Skeletal muscle satellite cell (primary cell): ENCODE results near the gene MAP3K1.
A peak's percentile ranks its signal among the peaks of the same experiment; 100 is the strongest.

Experiments
- H3K27me3 ChIP-seq: 2 replicates; pipeline ENCODE4 v1.7.0; 2013; ENCODE audit warnings: low read length; ENCODE audit not compliant: control insufficient read depth, insufficient read depth
- H3K36me3 ChIP-seq: 2 replicates; pipeline ENCODE4 v1.7.0; 2013; ENCODE audit warnings: mild to moderate bottlenecking, control low read depth, low read length; ENCODE audit not compliant: insufficient read depth
- H3K4me1 ChIP-seq: 2 replicates; pipeline ENCODE4 v1.7.0; 2013; ENCODE audit warnings: low read length; ENCODE audit not compliant: control insufficient read depth, insufficient read depth
- H3K4me2 ChIP-seq: 2 replicates; pipeline ENCODE4 v1.7.0; 2013; ENCODE audit warnings: mild to moderate bottlenecking, low read length
- H3K4me3 ChIP-seq: 2 replicates; pipeline ENCODE4 v1.7.0; 2013; ENCODE audit warnings: low read length
- H3K9ac ChIP-seq: 2 replicates; pipeline ENCODE4 v1.7.0; 2013; ENCODE audit warnings: mild to moderate bottlenecking, low read depth, low read length, moderate library complexity
- H3K9me3 ChIP-seq: replicated peaks from 2 replicates; pipeline ENCODE4 v1.7.0; 2013; ENCODE audit warnings: mild to moderate bottlenecking, control low read depth, low read length

The MAP3K1 gene

GRCh38 chr5:56876327-56876726, 61.0 kb downstream of the MAP3K1 start:
- H3K4me2 ChIP-seq, result no peak overlapping the region
- no peaks in the 10 kb centered on the region for H3K27me3 ChIP-seq
- peaks cover 6% of the 10 kb centered on the region for H3K36me3 ChIP-seq
- H3K9me3 ChIP-seq, result no peaks in the 10 kb centered on the region
- no peak overlapping the region for H3K9ac ChIP-seq
- H3K4me1 ChIP-seq, result no peaks in the 10 kb centered on the region
- no peak overlapping the region for H3K4me3 ChIP-seq

GRCh38 chr5:56881571-56881970, 66.2 kb downstream of the MAP3K1 start:
- H3K9me3 ChIP-seq, result no peaks in the 10 kb centered on the region
- peaks cover 20% of the 10 kb centered on the region for H3K36me3 ChIP-seq
- no peaks in the 10 kb centered on the region for H3K4me1 ChIP-seq
- H3K27me3 ChIP-seq, result no peaks in the 10 kb centered on the region
- no peak overlapping the region for H3K4me2 ChIP-seq
- H3K9ac ChIP-seq, result no peak overlapping the region
- no peak overlapping the region for H3K4me3 ChIP-seq

DNA sequence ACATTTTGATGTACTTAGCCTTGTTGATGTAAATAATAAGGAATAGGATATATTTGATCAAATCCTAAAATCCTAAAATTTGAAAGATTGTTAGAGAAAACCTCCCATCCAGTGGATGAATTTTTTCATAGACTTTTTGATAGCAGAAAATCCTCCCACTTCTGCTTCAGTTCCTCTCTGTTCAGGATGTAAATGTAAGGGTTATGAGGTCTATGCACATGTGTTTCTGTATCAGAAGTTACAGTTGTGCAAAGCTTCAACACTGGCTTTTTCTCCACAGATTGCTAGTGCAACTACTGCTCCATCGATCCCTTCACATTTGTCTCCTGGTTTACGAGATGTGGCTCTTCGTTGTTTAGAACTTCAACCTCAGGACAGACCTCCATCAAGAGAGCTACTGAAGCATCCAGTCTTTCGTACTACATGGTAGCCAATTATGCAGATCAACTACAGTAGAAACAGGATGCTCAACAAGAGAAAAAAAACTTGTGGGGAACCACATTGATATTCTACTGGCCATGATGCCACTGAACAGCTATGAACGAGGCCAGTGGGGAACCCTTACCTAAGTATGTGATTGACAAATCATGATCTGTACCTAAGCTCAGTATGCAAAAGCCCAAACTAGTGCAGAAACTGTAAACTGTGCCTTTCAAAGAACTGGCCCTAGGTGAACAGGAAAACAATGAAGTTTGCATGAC, 78.1 kb downstream of the MAP3K1 start:
- H3K4me3 ChIP-seq, result no peak overlapping the region
- H3K36me3 ChIP-seq, result peaks cover 4% of the 10 kb centered on the region
- no peaks in the 10 kb centered on the region for H3K27me3 ChIP-seq
- H3K4me2 ChIP-seq, result no peak overlapping the region
- no peaks in the 10 kb centered on the region for H3K9me3 ChIP-seq
- H3K4me1 ChIP-seq, result no peaks in the 10 kb centered on the region
- no peak overlapping the region for H3K9ac ChIP-seq

DNA sequence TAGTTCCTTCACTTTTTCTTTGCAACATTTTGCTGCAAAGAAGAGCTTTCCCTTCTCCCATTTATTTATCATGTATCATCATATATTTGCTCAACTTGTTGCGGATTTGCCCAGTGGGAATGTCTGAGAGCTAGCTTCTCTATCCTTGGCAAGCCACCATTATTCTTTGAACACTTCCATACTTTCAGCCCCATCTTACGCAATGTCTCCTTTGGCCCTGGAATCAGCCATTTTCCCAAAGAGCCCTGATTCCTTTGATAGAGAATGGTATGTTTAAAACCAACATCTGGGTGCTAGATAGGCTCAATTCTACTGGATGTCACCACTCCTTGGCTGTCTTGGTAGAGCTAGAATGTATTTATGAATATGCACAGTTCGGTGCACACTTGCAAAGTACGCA, 81.4 kb downstream of the MAP3K1 start:
- peaks cover 3% of the 10 kb centered on the region for H3K4me1 ChIP-seq

GRCh38 chr5:56898213-56898612, 82.9 kb downstream of the MAP3K1 start:
- H3K9me3 ChIP-seq, result no peaks in the 10 kb centered on the region
- H3K4me2 ChIP-seq, result no peak overlapping the region
- H3K4me3 ChIP-seq, result no peak overlapping the region
- no peak overlapping the region for H3K9ac ChIP-seq
- peaks cover 3% of the 10 kb centered on the region for H3K4me1 ChIP-seq
- no peaks in the 10 kb centered on the region for H3K27me3 ChIP-seq
- no peaks in the 10 kb centered on the region for H3K36me3 ChIP-seq

More for the DNA sequence above, 81.4 kb downstream of the MAP3K1 start:
- Histone ChIP-seq H3K9me3 (no peaks in the 10 kb centered on the region), H3K4me3 (no peak overlapping the region), H3K36me3 (no peaks in the 10 kb centered on the region), H3K27me3 (no peaks in the 10 kb centered on the region), H3K4me2 (no peak overlapping the region), H3K9ac (no peak overlapping the region)

DNA sequence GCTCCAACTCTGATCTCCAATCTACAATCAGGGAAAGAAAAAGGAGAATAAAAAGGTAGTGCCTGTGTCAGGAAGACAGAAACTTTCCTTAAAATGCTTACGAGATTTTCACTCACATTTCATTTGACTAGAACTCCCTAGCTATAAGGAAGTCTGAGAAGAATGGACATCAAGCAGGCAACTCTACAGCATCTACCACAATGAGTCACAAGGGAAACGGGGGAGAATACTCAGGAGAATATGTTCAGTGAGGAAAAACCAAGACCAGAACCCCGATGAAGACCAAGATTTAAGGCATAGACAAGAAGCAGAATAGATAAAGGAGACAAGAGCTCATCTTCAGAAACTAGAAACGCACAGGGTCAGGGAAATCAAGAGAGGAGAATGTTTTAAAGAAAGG, 85.0 kb downstream of the MAP3K1 start:
- H3K36me3 ChIP-seq, result no peaks in the 10 kb centered on the region
- H3K4me3 ChIP-seq, result no peak overlapping the region
- H3K27me3 ChIP-seq, result no peaks in the 10 kb centered on the region
- H3K9ac ChIP-seq, result no peak overlapping the region
- peak overlapping the region; percentile 64 for H3K4me2 ChIP-seq
- H3K9me3 ChIP-seq, result no peaks in the 10 kb centered on the region
- H3K4me1 ChIP-seq, result peaks cover 3% of the 10 kb centered on the region

DNA sequence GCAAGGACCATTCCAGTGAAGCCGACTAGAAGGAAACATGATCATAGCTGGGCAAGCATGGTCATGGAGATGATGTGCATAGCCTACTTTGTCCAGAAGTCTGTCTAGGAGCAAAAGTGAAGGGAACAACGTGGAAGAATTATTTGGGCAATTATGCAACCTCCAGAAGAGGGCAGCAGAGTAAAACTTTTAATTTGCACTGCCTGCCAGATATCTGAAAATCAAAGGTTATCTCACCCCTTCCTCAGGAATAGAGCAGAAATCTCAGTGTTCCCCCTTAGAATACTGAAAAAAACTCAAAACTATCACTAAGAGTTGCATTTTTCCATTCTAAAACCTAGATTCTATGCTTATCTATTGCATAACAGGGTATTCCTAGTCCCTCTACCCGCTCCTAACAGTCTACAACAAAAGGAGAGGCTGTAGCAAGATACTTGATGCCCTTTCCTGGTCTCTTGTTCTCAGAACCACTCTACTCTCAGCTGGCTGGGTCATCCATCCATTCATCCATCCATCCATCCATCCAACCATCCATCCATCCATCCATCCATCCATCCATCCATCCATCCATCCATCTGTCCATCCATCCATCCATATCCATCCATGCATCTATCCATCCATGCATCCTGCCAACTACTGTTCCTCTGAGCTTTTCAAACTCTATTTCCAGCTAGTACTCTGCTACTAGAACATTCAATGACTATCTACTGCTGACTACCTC, 85.7 kb downstream of the MAP3K1 start:
- H3K4me3 ChIP-seq, result no peak overlapping the region
- H3K27me3 ChIP-seq, result no peaks in the 10 kb centered on the region
- no peaks in the 10 kb centered on the region for H3K36me3 ChIP-seq
- H3K4me2 ChIP-seq, result peak overlapping the region; percentile 64
- no peak overlapping the region for H3K9ac ChIP-seq
- peaks cover 3% of the 10 kb centered on the region for H3K4me1 ChIP-seq
- no peaks in the 10 kb centered on the region for H3K9me3 ChIP-seq

DNA sequence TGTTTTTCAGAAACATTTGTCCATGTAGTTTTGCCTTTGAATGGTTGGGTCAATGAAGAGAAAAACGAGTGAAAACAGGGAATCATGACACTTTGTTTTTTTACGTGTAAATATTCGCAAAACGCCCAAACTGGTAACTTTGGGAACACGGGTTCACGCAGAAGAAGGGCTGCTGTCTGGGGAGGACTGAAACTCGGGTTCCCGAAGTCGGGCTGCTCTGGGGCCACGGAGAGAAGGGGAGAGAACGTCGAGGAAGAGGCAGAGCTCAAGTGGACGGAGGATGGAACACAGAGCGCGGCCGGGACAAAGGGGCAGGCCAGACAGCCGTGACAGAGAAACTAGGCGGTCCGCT, 93.6 kb downstream of the MAP3K1 start:
- peak overlapping the region; percentile 90 for H3K4me2 ChIP-seq
- peak overlapping the region; percentile 85 for H3K4me3 ChIP-seq
- H3K36me3 ChIP-seq, result no peaks in the 10 kb centered on the region
- peaks cover 12% of the 10 kb centered on the region for H3K4me1 ChIP-seq
- no peaks in the 10 kb centered on the region for H3K9me3 ChIP-seq
- no peaks in the 10 kb centered on the region for H3K27me3 ChIP-seq
- peak overlapping the region; percentile 81 for H3K9ac ChIP-seq

GRCh38 chr5:56909294-56910209, 94.2 kb downstream of the MAP3K1 start, which contains the start of gene SETD9:
Gene SETD9, plus strand, starts transcription at chr5:56909596. Its CDS starts 50 bp downstream, at chr5:56909646.
- H3K4me1 ChIP-seq, result peaks cover 12% of the 10 kb centered on the region
- H3K9me3 ChIP-seq, result no peaks in the 10 kb centered on the region
- H3K4me2 ChIP-seq, result peak within 1 kb of the TSS; percentile 90
- no peaks in the 10 kb centered on the region for H3K27me3 ChIP-seq
- H3K4me3 ChIP-seq, result peak within 1 kb of the TSS; percentile 85
- H3K36me3 ChIP-seq, result no peaks in the 10 kb centered on the region
- H3K9ac ChIP-seq, result peak within 1 kb of the TSS; percentile 96

DNA sequence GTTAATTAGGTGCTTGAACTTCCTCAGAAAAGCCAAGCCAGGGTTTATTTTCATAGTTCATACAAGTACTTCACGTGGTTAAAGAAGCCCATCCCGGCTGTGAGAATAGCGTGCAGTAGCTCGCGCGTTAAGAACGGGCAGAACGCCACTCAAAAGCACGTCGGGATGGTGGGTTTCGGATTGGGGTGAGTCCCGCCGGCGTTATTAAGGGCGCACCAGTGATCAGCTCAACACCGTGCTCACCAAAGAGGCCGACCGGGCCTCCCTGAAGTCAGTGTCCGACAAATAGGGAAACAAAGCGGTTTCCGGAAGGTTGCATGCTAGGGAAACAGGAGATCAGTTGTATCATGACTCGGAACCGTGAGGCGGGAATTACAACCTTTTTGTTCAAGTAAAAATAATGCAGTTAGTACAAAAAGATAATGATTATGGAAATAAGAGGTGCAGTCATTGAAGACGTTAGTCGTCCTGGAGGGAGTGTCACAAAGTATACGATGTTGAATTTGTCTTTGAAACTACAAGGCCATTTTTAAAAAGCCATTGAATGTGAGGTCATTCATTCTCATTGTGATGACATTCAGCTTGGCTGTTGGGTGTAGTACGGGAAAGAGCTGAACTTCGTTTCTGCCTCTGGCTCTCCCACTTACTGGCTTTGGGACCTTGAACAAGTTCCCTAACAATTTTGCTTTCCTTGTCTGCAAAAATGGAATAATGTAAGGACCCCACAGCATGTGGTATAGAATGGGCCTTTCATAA, 95.0 kb downstream of the MAP3K1 start:
- H3K4me1 ChIP-seq, result peaks cover 12% of the 10 kb centered on the region
- no peaks in the 10 kb centered on the region for H3K36me3 ChIP-seq
- H3K4me3 ChIP-seq, result peak overlapping the region; percentile 78
- peak overlapping the region; percentile 85 for H3K4me2 ChIP-seq
- peak overlapping the region; percentile 96 for H3K9ac ChIP-seq
- H3K9me3 ChIP-seq, result no peaks in the 10 kb centered on the region
- H3K27me3 ChIP-seq, result no peaks in the 10 kb centered on the region

DNA sequence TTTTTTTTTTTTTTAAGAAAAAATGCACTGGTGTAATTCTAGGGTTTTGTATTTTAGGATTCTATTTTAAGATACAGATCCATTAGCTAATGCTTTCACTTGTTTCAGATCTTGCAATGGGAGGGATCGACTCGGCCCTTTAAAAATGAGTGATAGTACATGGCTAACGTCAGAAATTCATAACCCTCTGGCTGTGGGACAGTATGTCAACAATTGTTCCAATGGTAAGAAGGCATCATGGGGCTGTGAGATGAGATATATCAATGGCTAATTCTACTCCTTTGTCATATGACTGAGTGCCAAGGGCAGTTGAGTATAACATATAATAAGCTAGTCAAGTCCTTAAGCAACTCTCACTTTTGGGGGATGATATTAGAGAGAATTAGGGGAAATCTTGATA, 98.4 kb downstream of the MAP3K1 start:
- Histone ChIP-seq H3K4me2 (no peak overlapping the region), H3K4me1 (peaks cover 8% of the 10 kb centered on the region), H3K4me3 (no peak overlapping the region), H3K9me3 (no peaks in the 10 kb centered on the region), H3K36me3 (no peaks in the 10 kb centered on the region), H3K9ac (no peak overlapping the region), H3K27me3 (no peaks in the 10 kb centered on the region)
